ENCODE measurements around the gene CASP7. TPM values are rescaled to one million over a fixed set of nuclear protein-coding genes. Genes with fewer than 3 reads are reported as not detected.

Gene CASP7
- total and polyA plus RNA-seq, 2 of the 8 experiments (the other 6 are each of a cell fraction or from before 2014, with no cell fraction given) = 2.3 to 4.1 TPM

DNA sequence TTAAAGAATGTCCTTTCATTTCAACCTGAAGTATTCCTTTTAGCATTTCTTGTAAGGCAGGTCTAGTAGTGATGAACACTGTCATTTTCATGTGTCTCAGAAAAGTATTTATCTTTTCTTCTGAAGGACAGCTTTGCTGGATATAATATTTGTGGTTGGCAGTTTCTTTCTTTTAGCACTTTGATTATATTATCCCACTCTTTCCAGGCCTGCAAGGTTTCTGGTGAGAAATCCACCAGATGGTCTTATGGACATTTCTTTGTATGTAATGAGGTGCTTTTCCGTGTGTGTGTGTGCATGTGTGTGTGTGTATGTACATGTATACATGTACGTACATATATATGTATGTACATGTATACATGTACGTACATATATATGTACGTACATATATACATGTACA, 7.3 kb downstream of the CASP7 start:
- DNase-seq (ENCODE audit: low read depth in 1 of 2, low spot score in 2 of 2) = no peak
- CTCF ChIA-PET (ENCODE audit: partially characterized antibody) = interaction anchor here (1.1 to 2.5 kb wide), 2 partner anchors 18 to 54 kb away, joined by 3 to 8 read pairs; no protein-coding TSS in a partner anchor
- WGBS, 2 experiments (ENCODE audit: extremely low coverage in 1 of 2, insufficient coverage in 1 of 2, insufficient read length in 1 of 2, insufficient replicate concordance in 2 of 2, low coverage in 1 of 2, low lambda C conversion rate in 2 of 2, missing lambda C conversion rate in 1 of 2) = 78% methylated on average over 4 of the region's 4 CpGs; no CpG with 5 or more reads in 1 of the 2 experiments
- POLR2A ChIA-PET (ENCODE audit: partially characterized antibody) = no interaction called here
- H3K18ac ChIP-seq (ENCODE audit: extremely low read depth, low read length) = no peak overlapping the region
- H3K79me2 ChIP-seq (ENCODE audit: control insufficient read depth in 1 of 2, insufficient read depth in 2 of 2, low read length in 2 of 2) = peaks cover 0 to 5% of the 10 kb centered on the region in 2 experiments; a peak in 1 of 4 replicates
- no peak overlapping the region for H2BK12ac ChIP-seq (ENCODE audit: low read depth, low read length)
- no peak overlapping the region for H4K5ac ChIP-seq (ENCODE audit: insufficient read length, low read depth, low read length)
- TF ChIP-seq CTBP2 (IDR thresholded peaks at IDR 0.05; ENCODE audit: borderline replicate concordance, insufficient read depth, insufficient read length, low read length) (no peak), EGR1 (IDR thresholded peaks at IDR 0.05; ENCODE audit: borderline replicate concordance, low read depth, low read length) (no peak), CREB1 (IDR thresholded peaks at IDR 0.05) (no peak)
- no peak overlapping the region for H2AK5ac ChIP-seq (ENCODE audit: low read depth, low read length)
- no peak overlapping the region for H2BK120ac ChIP-seq (replicated peaks; ENCODE audit: low read depth, low read length)
- H3K56ac ChIP-seq (replicated peaks; ENCODE audit: insufficient read length, low read depth, low read length) = no peak overlapping the region
- H3K4me2 ChIP-seq (ENCODE audit: insufficient read depth in 1 of 2, low read depth in 2 of 2, low read length in 2 of 2) = no peak overlapping the region
- FAIRE-seq = no peak
- H3K23me2 ChIP-seq (ENCODE audit: low read depth, low read length) = no peaks in the 10 kb centered on the region
- no peak overlapping the region for H2AFZ ChIP-seq (ENCODE audit: low read length)
- no peaks in the 10 kb centered on the region for H3K79me1 ChIP-seq (ENCODE audit: low read depth, low read length)
- H3K9ac ChIP-seq (replicated peaks in 1 of 4; ENCODE audit: extremely low read depth in 1 of 4, low read depth in 3 of 4, low read length in 3 of 4) = no peak overlapping the region
- no peak overlapping the region for H3K4me3 ChIP-seq (ENCODE audit: extremely low read depth in 1 of 4, insufficient read depth in 2 of 4, low read depth in 3 of 4, low read length in 4 of 4)
- no peak overlapping the region for H3K27ac ChIP-seq (ENCODE audit: low read depth, low read length)
- H2BK5ac ChIP-seq (ENCODE audit: low read depth, low read length) = no peak overlapping the region
- no peak overlapping the region for H3K14ac ChIP-seq (ENCODE audit: insufficient read length)
- no peaks in the 10 kb centered on the region for H4K20me1 ChIP-seq (replicated peaks in 1 of 2; ENCODE audit: control insufficient read depth in 1 of 2, insufficient read depth in 2 of 2, low read length in 2 of 2)
- H4K8ac ChIP-seq (ENCODE audit: extremely low read depth, insufficient read depth, low read length) = no peak overlapping the region
- no peak overlapping the region for H2BK15ac ChIP-seq (ENCODE audit: low read length)
- no peaks in the 10 kb centered on the region for H3K27me3 ChIP-seq (replicated peaks in 1 of 4; ENCODE audit: control insufficient read depth in 3 of 4, extremely low read depth in 1 of 4, insufficient read depth in 3 of 4, low read length in 3 of 4)
- no peaks in the 10 kb centered on the region; a peak in 1 of 8 replicates for H3K36me3 ChIP-seq (ENCODE audit: control insufficient read depth in 2 of 4, insufficient read depth in 4 of 4, low read length in 3 of 4)
- H3K9me3 ChIP-seq (ENCODE audit: insufficient read depth in 2 of 2, low read depth in 1 of 2, low read length in 1 of 2) = peaks cover 3 to 4% of the 10 kb centered on the region in 2 experiments; a peak in 3 of 4 replicates
- no peak overlapping the region for H3K23ac ChIP-seq (ENCODE audit: insufficient read length)
- no peak overlapping the region for H4K91ac ChIP-seq (replicated peaks; ENCODE audit: insufficient read length, low read length)
- H3K4ac ChIP-seq (replicated peaks; ENCODE audit: insufficient read length, low read depth, low read length) = no peak overlapping the region
- no peak overlapping the region for H2BK20ac ChIP-seq (ENCODE audit: low read length)
- H3K4me1 ChIP-seq (replicated peaks in 1 of 4; ENCODE audit: control insufficient read depth in 3 of 4, insufficient read depth in 4 of 4, low read length in 3 of 4) = peaks cover 0 to 4% (median 0%) of the 10 kb centered on the region in 4 experiments; a peak in 1 of 7 replicates
